WTC11 (cell line): ENCODE measurements around the gene CISD2. TPM values are rescaled to one million over a fixed set of nuclear protein-coding genes. Genes with fewer than 3 reads are reported as not detected.

Source experiments
- ATAC-seq: fragments of 200-7000 bp; cut with Tn5 transposase; 2 replicates; pipeline ENCODE4 v1.10.0; 2021; ENCODE audit warnings: mild to moderate bottlenecking, moderate library complexity
- Bru-seq: library from RNA; stranded (reverse); fragments of 400-500 nt; gene quantifications from one replicate; lab custom pipeline; 2021; lab: Mats Ljungman, UMichigan
- CTCF ChIA-PET: fragments of 300-600 bp; sonication (Branson Sonifier 250); formaldehyde crosslinking; loops from one replicate; lab custom pipeline; 2021; ENCODE audit warnings: antibody characterized with exemption; lab: Charles Lee
- POLR2A ChIA-PET: fragments of 350-600 bp; sonication (Branson Sonifier 250); formaldehyde crosslinking; loops from one replicate; lab custom pipeline; 2021; ENCODE audit warnings: antibody characterized with exemption; lab: Charles Lee
- DNase-seq: peaks from one replicate; pipeline ENCODE4 v3.0.0; 2021; ENCODE audit warnings: low spot score
- H3K27ac Mint-ChIP-seq: 2 replicates; pipeline ENCODE4 v1.8.0; 2021; ENCODE audit warnings: mixed read lengths
- H3K27me3 Mint-ChIP-seq: 2 replicates; pipeline ENCODE4 v1.8.0; 2021; ENCODE audit warnings: low read depth, mild to moderate bottlenecking, moderate library complexity, mixed read lengths
- H3K36me3 Mint-ChIP-seq: 2 replicates; pipeline ENCODE4 v1.8.0; 2021; ENCODE audit warnings: mixed read lengths
- H3K4me1 Mint-ChIP-seq: 2 replicates; pipeline ENCODE4 v1.8.0; 2022; ENCODE audit warnings: mixed read lengths
- H3K4me3 Mint-ChIP-seq: 2 replicates; pipeline ENCODE4 v1.8.0; 2021; ENCODE audit warnings: mild to moderate bottlenecking, moderate library complexity, mixed read lengths
- H3K9me3 Mint-ChIP-seq: 2 replicates; pipeline ENCODE4 v1.8.0; 2021; ENCODE audit warnings: mixed read lengths
- ATF1 ChIP-seq: sonication (generic); formaldehyde crosslinking; IDR thresholded peaks from 2 replicates; pipeline ENCODE4 v1.8.1; 2023; ENCODE audit warnings: mild to moderate bottlenecking, moderate library complexity, missing genetic modification reagents
- CREB1 ChIP-seq: sonication (generic); formaldehyde crosslinking; IDR thresholded peaks from 2 replicates; pipeline ENCODE4 v1.8.0; 2023; ENCODE audit warnings: mild to moderate bottlenecking, missing genetic modification reagents
- EMX1 ChIP-seq: fragments of 250-450 bp; sonication (Bioruptor Pico); IDR thresholded peaks from 2 replicates; pipeline ENCODE4 v1.8.0; 2021; ENCODE audit warnings: mild to moderate bottlenecking
- ERG ChIP-seq: fragments of 250-450 bp; sonication (Bioruptor Pico); IDR thresholded peaks from 2 replicates; pipeline ENCODE4 v1.8.0; 2021; ENCODE audit warnings: mild to moderate bottlenecking
- FOXK1 ChIP-seq: sonication (generic); formaldehyde crosslinking; IDR thresholded peaks from 2 replicates; pipeline ENCODE4 v1.8.0; 2022; ENCODE audit warnings: mild to moderate bottlenecking, moderate library complexity, missing genetic modification reagents
- FOXP1 ChIP-seq: sonication (generic); formaldehyde crosslinking; IDR thresholded peaks from 2 replicates; pipeline ENCODE4 v1.8.0; 2022; ENCODE audit warnings: missing genetic modification reagents, mild to moderate bottlenecking, moderate library complexity, borderline replicate concordance
- FOXP4 ChIP-seq: sonication (generic); formaldehyde crosslinking; IDR thresholded peaks from 2 replicates; pipeline ENCODE4 v1.8.0; 2022; ENCODE audit warnings: mild to moderate bottlenecking, missing genetic modification reagents
- GABPB1 ChIP-seq: sonication (generic); formaldehyde crosslinking; IDR thresholded peaks from 2 replicates; pipeline ENCODE4 v1.8.1; 2023; ENCODE audit warnings: mild to moderate bottlenecking, missing genetic modification reagents
- GRHL2 ChIP-seq: fragments of 250-450 bp; sonication (Bioruptor Pico); IDR thresholded peaks from 2 replicates; pipeline ENCODE4 v1.8.0; 2022; ENCODE audit warnings: mild to moderate bottlenecking, moderate library complexity; ENCODE audit not compliant: insufficient replicate concordance, severe bottlenecking
- JUN ChIP-seq: sonication (generic); formaldehyde crosslinking; IDR thresholded peaks from 2 replicates; pipeline ENCODE4 v1.8.0; 2023; ENCODE audit warnings: mild to moderate bottlenecking, missing genetic modification reagents
- KAT7 ChIP-seq: sonication (generic); formaldehyde crosslinking; IDR thresholded peaks from 2 replicates; pipeline ENCODE4 v1.8.1; 2023; ENCODE audit warnings: missing genetic modification reagents, mild to moderate bottlenecking, borderline replicate concordance
- MXD4 ChIP-seq: fragments of 250-450 bp; sonication (Bioruptor Pico); IDR thresholded peaks from 2 replicates; pipeline ENCODE4 v1.8.0; 2021; ENCODE audit warnings: mild to moderate bottlenecking, moderate library complexity, borderline replicate concordance
- MYBL2 ChIP-seq: sonication (generic); formaldehyde crosslinking; IDR thresholded peaks from 2 replicates; pipeline ENCODE4 v1.8.1; 2023; ENCODE audit warnings: mild to moderate bottlenecking, moderate library complexity, missing genetic modification reagents
- PREB ChIP-seq: sonication (generic); formaldehyde crosslinking; IDR thresholded peaks from 2 replicates; pipeline ENCODE4 v1.8.1; 2022; ENCODE audit warnings: mild to moderate bottlenecking, missing genetic modification reagents, moderate library complexity, borderline replicate concordance
- PRRX2 ChIP-seq: fragments of 250-450 bp; sonication (Bioruptor Pico); IDR thresholded peaks from 2 replicates; pipeline ENCODE4 v1.8.0; 2021; ENCODE audit warnings: mild to moderate bottlenecking
- SP1 ChIP-seq: sonication (generic); formaldehyde crosslinking; conservative IDR thresholded peaks from 2 replicates; pipeline ENCODE4 v1.8.1; 2022; ENCODE audit warnings: missing genetic modification reagents
- TEAD4 ChIP-seq: sonication (generic); formaldehyde crosslinking; IDR thresholded peaks from 2 replicates; pipeline ENCODE4 v1.8.0; 2022; ENCODE audit warnings: mild to moderate bottlenecking, missing genetic modification reagents
- ZMAT4 ChIP-seq: fragments of 250-450 bp; sonication (Bioruptor Pico); IDR thresholded peaks from 2 replicates; pipeline ENCODE4 v1.9.0; 2021; ENCODE audit warnings: mild to moderate bottlenecking
- ZNF138 ChIP-seq: sonication (generic); formaldehyde crosslinking; conservative IDR thresholded peaks from 2 replicates; pipeline ENCODE4 v1.8.1; 2022; ENCODE audit warnings: mild to moderate bottlenecking, moderate library complexity, missing genetic modification reagents
- ZNF219 ChIP-seq: sonication (generic); formaldehyde crosslinking; IDR thresholded peaks from 2 replicates; pipeline ENCODE4 v1.8.0; 2023; ENCODE audit warnings: missing genetic modification reagents, mild to moderate bottlenecking, borderline replicate concordance
- ZNF263 ChIP-seq: sonication (generic); formaldehyde crosslinking; IDR thresholded peaks from 2 replicates; pipeline ENCODE4 v1.8.1; 2022; ENCODE audit warnings: low read depth, mild to moderate bottlenecking, moderate library complexity, missing genetic modification reagents
- ZNF396 ChIP-seq: fragments of 250-450 bp; sonication (Bioruptor Pico); IDR thresholded peaks from 2 replicates; pipeline ENCODE4 v1.8.0; 2021; ENCODE audit warnings: mild to moderate bottlenecking, moderate library complexity, borderline replicate concordance
- ZNF416 ChIP-seq: fragments of 250-450 bp; sonication (Bioruptor Pico); IDR thresholded peaks from 2 replicates; pipeline ENCODE4 v1.9.0; 2021; ENCODE audit warnings: mild to moderate bottlenecking, inconsistent platforms
- ZNF671 ChIP-seq: fragments of 250-450 bp; sonication (Bioruptor Pico); IDR thresholded peaks from 2 replicates; pipeline ENCODE4 v1.8.0; 2021; ENCODE audit warnings: mild to moderate bottlenecking
- long read RNA-seq, 3 experiments: library from RNA in 1 of 3; library from capped mRNA in 1 of 3; library from polyadenylated mRNA in 1 of 3; unstranded in 2 of 3; stranded (forward) in 1 of 3; transcript quantifications; one replicate each; pipeline ENCODE4 v2.0.0, GENCODE V29; 2021
- total RNA-seq: library from RNA; stranded (reverse); gene quantifications from 3 replicates; pipeline ENCODE4 v1.2.3, GENCODE V29; 2021
- TF ChIP-seq, protein P1 (sequence below): sonication (generic); formaldehyde crosslinking; IDR thresholded peaks from 2 replicates; pipeline ENCODE4 v1.8.1; 2022; ENCODE audit warnings: mild to moderate bottlenecking, moderate library complexity, missing genetic modification reagents
- TF ChIP-seq, protein P2 (sequence below): sonication (generic); formaldehyde crosslinking; IDR thresholded peaks from 2 replicates; pipeline ENCODE4 v1.8.0; 2023; ENCODE audit warnings: missing genetic modification reagents
- TF ChIP-seq, protein P3 (sequence below): sonication (generic); formaldehyde crosslinking; IDR thresholded peaks from 2 replicates; pipeline ENCODE4 v1.8.0; 2022; ENCODE audit warnings: mild to moderate bottlenecking, missing genetic modification reagents

The CISD2 gene, protein sequence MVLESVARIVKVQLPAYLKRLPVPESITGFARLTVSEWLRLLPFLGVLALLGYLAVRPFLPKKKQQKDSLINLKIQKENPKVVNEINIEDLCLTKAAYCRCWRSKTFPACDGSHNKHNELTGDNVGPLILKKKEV
- total RNA-seq: 30.0 to 36.6 TPM (median 36.2 TPM) in 3 replicates
- percentile 89 among the genes with signal in this experiment for Bru-seq, nascent RNA
- long read RNA-seq, experiment 1, full-length matches to known transcripts: 231 of 242 reads
- long read RNA-seq, experiment 1, partial matches to known transcripts: 3 of 242 reads
- long read RNA-seq, experiment 1, other reads (novel, unspliced or antisense): 8 of 242 reads
- long read RNA-seq, experiment 2, full-length matches to known transcripts: 93 of 108 reads
- long read RNA-seq, experiment 2, partial matches to known transcripts: 4 of 108 reads
- long read RNA-seq, experiment 2, other reads (novel, unspliced or antisense): 11 of 108 reads
- long read RNA-seq, experiment 3, full-length matches to known transcripts: 354 of 361 reads
- long read RNA-seq, experiment 3, partial matches to known transcripts: 0 of 361 reads
- long read RNA-seq, experiment 3, other reads (novel, unspliced or antisense): 7 of 361 reads

DNA sequence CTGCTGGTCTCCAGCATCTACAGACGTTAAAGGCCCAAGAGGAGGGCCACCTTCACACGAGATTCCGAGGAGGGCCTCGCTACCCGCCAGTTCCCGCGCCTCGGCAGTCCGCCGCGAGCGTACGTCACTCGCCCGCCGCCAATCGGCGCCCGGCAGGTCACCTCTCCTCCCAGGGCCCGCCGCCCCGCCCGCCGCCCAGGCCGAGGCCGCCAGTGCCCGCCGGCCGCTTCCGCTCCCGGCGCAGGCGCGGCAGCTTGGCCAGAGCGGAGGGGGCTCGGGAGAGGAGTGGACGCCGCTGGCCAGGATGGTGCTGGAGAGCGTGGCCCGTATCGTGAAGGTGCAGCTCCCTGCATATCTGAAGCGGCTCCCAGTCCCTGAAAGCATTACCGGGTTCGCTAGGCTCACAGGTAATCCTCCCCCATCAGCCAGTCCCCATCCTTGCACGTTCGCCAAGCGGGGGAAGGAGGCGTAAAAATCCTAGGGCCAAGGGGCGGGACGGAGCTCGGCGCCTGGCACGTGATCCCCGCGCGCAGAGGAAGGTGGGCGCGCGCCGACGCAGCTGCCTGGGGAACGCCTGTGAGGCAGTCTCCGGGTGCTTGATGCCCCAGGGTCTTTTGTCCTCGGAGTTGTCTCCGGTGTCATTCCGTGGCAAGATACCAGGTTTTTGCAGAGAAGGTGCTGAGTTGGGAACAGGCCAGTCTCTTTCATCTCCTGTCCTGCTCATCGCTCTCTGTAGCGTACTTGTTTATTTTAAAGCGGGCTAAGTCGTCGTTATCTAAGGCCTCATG is at the start of gene CISD2:
Gene CISD2, plus strand, starts transcription at position 212 of the 788 bp plus-strand sequence. Its CDS starts 93 bp downstream, at position 305.
- Mint-ChIP-seq H3K9me3 (no peaks in the 10 kb centered on the region), H3K27ac (peak within 1 kb of the TSS; percentile 100), H3K4me1 (peaks cover 44% of the 10 kb centered on the region), H3K4me3 (peak within 1 kb of the TSS; percentile 81), H3K27me3 (no peaks in the 10 kb centered on the region), H3K36me3 (peaks cover 20% of the 10 kb centered on the region)
- ChIA-PET CTCF (interaction anchor here (0.7 to 1.2 kb wide), 4 partner anchors 41 to 231 kb away, joined by 3 to 7 read pairs (median 4); partner anchors contain the start of gene BDH2), POLR2A (interaction anchor here (0.6 to 2.9 kb wide), 11 partner anchors 13 to 1069 kb away, joined by 3 to 113 read pairs (median 4); partner anchors contain the start of genes MANBA and UBE2D3)
- ATAC-seq (peak; percentile 91), DNase-seq (peak; percentile 93)
- TF ChIP-seq GRHL2 (CRISPR knock-in tag) (no peak), ZNF396 (CRISPR knock-in tag) (no peak), ZNF138 (CRISPR knock-in tag) (no peak; the same call in 1 of the 2 replicates), EMX1 (CRISPR knock-in tag) (0 out of 2 replicates have a peak, but pooled peaks have one; percentile 27), FOXP4 (CRISPR knock-in tag) (peak; percentile 90), PREB (CRISPR knock-in tag) (peak; percentile 89; the same call in 1 of the 2 replicates), GABPB1 (CRISPR knock-in tag) (peak; percentile 55; the same call in 1 of the 2 replicates), SP1 (peak; percentile 77), ZMAT4 (CRISPR knock-in tag) (no peak), ZNF219 (CRISPR knock-in tag) (peak; percentile 79; the same call in 1 of the 2 replicates), MXD4 (no peak), ERG (CRISPR knock-in tag) (no peak), CREB1 (peak; percentile 85), KAT7 (CRISPR knock-in tag) (peak; percentile 77; the same call in 1 of the 2 replicates), MYBL2 (CRISPR knock-in tag) (peak; percentile 87), TEAD4 (CRISPR knock-in tag) (peak; percentile 55; the same call in 1 of the 2 replicates), ZNF263 (CRISPR knock-in tag) (peak; percentile 45; the same call in 1 of the 2 replicates), PRRX2 (CRISPR knock-in tag) (no peak), ZNF671 (no peak; the same call in 1 of the 2 replicates), ATF1 (CRISPR knock-in tag) (peak; percentile 23; the same call in 1 of the 2 replicates), JUN (peak; percentile 87; the same call in 1 of the 2 replicates), FOXK1 (peak; percentile 12; the same call in 1 of the 2 replicates), ZNF416 (CRISPR knock-in tag) (peak; percentile 59; the same call in 1 of the 2 replicates), FOXP1 (CRISPR knock-in tag) (peak; percentile 97)
- TF ChIP-seq, protein P1, sequence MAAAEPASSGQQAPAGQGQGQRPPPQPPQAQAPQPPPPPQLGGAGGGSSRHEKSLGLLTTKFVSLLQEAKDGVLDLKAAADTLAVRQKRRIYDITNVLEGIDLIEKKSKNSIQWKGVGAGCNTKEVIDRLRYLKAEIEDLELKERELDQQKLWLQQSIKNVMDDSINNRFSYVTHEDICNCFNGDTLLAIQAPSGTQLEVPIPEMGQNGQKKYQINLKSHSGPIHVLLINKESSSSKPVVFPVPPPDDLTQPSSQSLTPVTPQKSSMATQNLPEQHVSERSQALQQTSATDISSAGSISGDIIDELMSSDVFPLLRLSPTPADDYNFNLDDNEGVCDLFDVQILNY: peak; percentile 89; the same call in 1 of the 2 replicates
- TF ChIP-seq, protein P2, sequence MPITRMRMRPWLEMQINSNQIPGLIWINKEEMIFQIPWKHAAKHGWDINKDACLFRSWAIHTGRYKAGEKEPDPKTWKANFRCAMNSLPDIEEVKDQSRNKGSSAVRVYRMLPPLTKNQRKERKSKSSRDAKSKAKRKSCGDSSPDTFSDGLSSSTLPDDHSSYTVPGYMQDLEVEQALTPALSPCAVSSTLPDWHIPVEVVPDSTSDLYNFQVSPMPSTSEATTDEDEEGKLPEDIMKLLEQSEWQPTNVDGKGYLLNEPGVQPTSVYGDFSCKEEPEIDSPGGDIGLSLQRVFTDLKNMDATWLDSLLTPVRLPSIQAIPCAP: peak; percentile 74; the same call in 1 of the 2 replicates
- TF ChIP-seq, protein P3, sequence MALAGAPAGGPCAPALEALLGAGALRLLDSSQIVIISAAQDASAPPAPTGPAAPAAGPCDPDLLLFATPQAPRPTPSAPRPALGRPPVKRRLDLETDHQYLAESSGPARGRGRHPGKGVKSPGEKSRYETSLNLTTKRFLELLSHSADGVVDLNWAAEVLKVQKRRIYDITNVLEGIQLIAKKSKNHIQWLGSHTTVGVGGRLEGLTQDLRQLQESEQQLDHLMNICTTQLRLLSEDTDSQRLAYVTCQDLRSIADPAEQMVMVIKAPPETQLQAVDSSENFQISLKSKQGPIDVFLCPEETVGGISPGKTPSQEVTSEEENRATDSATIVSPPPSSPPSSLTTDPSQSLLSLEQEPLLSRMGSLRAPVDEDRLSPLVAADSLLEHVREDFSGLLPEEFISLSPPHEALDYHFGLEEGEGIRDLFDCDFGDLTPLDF (CRISPR knock-in tag): peak; percentile 86
